Right atrium auricular region (tissue), 2 donors: ENCODE measurements around the gene UBE2E2. TPM values are rescaled to one million over a fixed set of nuclear protein-coding genes. Genes with fewer than 3 reads are reported as not detected.

Source experiments
- DNase-seq: peaks from one replicate; pipeline ENCODE4 v3.0.0-alpha.2; 2019; ENCODE audit warnings: low spot score
- H3K27ac ChIP-seq, 2 donors: fragments of 200-600 bp; sonication (generic); 1 replicate in 1 of 2; 2 replicates in 1 of 2; pipeline ENCODE4 v1.5.1; 2016 to 2019
- H3K27me3 ChIP-seq, 2 donors: fragments of 200-600 bp; sonication (generic); one replicate each; pipeline versions ENCODE4 v1.5.1 to v1.6.0; 2017 to 2019
- H3K36me3 ChIP-seq: fragments of 200-600 bp; sonication (generic); one replicate; pipeline ENCODE4 v1.5.1; 2016
- H3K4me1 ChIP-seq, 2 donors: fragments of 200-600 bp; sonication (generic); one replicate each; pipeline versions ENCODE4 v1.5.1 to v1.6.0; 2017 to 2019
- H3K4me3 ChIP-seq, 2 donors: fragments of 200-600 bp; sonication (generic); 1 replicate in 1 of 2; 2 replicates in 1 of 2; pipeline ENCODE4 v1.5.1; 2017 to 2019; ENCODE audit warnings: mild to moderate bottlenecking in 1 of 2, moderate library complexity in 1 of 2
- H3K9me3 ChIP-seq, 2 donors: fragments of 200-600 bp; sonication (generic); one replicate each; pipeline ENCODE4 v1.5.1; 2019
- total RNA-seq, 2 donors: library from RNA; depleted of rRNA; stranded (reverse); fragments of >200 nt; gene quantifications; one replicate each; pipeline ENCODE4 v1.1.0, GENCODE V29; 2016
- TF ChIP-seq, protein P1 (sequence below), 2 donors: fragments of 200-600 bp; sonication (generic); IDR thresholded peaks; one replicate each; pipeline ENCODE4 v1.5.1; 2019; ENCODE audit warnings: antibody characterized with exemption in 2 of 2

UBE2E2 gene
- total RNA-seq, 2 donors from 2014 or later, result 31.0 to 36.7 TPM

DNA sequence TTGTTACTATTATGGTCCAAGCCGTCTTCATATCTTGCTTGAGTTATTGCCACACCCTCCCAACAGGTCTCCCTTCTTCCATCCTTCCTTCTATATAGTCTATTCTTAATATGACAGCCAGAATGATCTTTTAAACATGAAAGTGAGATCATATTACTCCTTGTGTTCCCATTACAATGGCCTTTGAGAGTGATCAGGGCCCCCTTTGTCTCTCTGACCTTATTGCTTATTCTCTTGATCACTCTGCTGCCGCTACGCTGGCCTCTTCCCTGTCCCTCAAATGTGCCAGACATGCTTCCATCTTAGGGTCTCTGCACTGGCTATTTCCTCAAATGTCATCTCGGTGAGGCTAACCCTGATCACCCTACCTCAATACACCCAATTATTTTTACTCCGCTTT is 38.1 kb downstream of the UBE2E2 start:
- Histone ChIP-seq H3K9me3 (no peaks in the 10 kb centered on the region), H3K36me3 (no peaks in the 10 kb centered on the region), H3K27ac (no peak overlapping the region), H3K4me1 (no peaks in the 10 kb centered on the region), H3K27me3 (no peaks in the 10 kb centered on the region), H3K4me3 (no peak overlapping the region)
- TF ChIP-seq, protein P1, sequence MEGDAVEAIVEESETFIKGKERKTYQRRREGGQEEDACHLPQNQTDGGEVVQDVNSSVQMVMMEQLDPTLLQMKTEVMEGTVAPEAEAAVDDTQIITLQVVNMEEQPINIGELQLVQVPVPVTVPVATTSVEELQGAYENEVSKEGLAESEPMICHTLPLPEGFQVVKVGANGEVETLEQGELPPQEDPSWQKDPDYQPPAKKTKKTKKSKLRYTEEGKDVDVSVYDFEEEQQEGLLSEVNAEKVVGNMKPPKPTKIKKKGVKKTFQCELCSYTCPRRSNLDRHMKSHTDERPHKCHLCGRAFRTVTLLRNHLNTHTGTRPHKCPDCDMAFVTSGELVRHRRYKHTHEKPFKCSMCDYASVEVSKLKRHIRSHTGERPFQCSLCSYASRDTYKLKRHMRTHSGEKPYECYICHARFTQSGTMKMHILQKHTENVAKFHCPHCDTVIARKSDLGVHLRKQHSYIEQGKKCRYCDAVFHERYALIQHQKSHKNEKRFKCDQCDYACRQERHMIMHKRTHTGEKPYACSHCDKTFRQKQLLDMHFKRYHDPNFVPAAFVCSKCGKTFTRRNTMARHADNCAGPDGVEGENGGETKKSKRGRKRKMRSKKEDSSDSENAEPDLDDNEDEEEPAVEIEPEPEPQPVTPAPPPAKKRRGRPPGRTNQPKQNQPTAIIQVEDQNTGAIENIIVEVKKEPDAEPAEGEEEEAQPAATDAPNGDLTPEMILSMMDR (IDR thresholded peaks at IDR 0.05), result no peak
- no peak for DNase-seq

GRCh38 chr3:23242106-23242505 is 39.0 kb downstream of the UBE2E2 start:
- H3K4me1 ChIP-seq, result no peaks in the 10 kb centered on the region
- no peaks in the 10 kb centered on the region for H3K9me3 ChIP-seq
- no peak overlapping the region for H3K4me3 ChIP-seq
- H3K36me3 ChIP-seq, result no peaks in the 10 kb centered on the region
- H3K27ac ChIP-seq, result no peak overlapping the region
- TF ChIP-seq, protein P1 (IDR thresholded peaks at IDR 0.05), result no peak
- no peak for DNase-seq
- no peaks in the 10 kb centered on the region for H3K27me3 ChIP-seq

- H3K4me3 ChIP-seq, result no peak overlapping the region
- no peaks in the 10 kb centered on the region for H3K27me3 ChIP-seq
- H3K4me1 ChIP-seq, result no peaks in the 10 kb centered on the region
- H3K9me3 ChIP-seq, result no peaks in the 10 kb centered on the region
- no peak overlapping the region for H3K27ac ChIP-seq
- no peaks in the 10 kb centered on the region for H3K36me3 ChIP-seq
- TF ChIP-seq, protein P1 (IDR thresholded peaks at IDR 0.05), result no peak
- no peak for DNase-seq
Observed at GRCh38 chr3:23244324-23245041, 41.4 kb downstream of the UBE2E2 start.

GRCh38 chr3:23246651-23247050 is 43.5 kb downstream of the UBE2E2 start:
- Histone ChIP-seq H3K4me1 (no peaks in the 10 kb centered on the region), H3K27ac (no peak overlapping the region), H3K9me3 (no peaks in the 10 kb centered on the region), H3K27me3 (no peaks in the 10 kb centered on the region), H3K4me3 (no peak overlapping the region), H3K36me3 (no peaks in the 10 kb centered on the region)
- no peak for DNase-seq
- TF ChIP-seq, protein P1 (IDR thresholded peaks at IDR 0.05), result no peak

DNA sequence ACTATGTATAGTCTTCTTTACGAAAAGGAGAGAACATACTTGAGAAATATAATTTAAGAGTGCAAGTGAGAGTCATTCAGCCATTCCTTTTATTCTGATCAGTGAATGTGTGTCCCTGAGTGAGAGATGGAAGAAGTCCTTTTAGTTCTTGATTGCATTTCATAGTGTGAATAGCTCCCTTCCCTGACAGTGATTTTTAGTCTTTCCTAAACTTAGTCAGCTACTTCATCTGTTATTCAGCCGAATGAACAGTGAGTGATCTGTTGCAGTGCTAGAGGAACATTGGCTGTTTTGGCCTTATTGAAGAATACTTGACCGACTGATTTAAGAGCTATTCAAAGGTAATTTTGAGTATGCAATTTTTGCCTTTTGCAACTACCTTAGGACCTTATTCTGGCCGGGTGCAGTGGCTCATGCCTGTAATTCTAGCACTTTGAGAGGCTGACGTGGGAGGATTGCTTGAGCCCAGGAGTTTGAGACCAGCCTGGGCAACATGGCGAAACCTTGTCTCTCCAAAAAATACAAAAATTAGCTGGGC is 45.5 kb downstream of the UBE2E2 start:
- TF ChIP-seq, protein P1 (IDR thresholded peaks at IDR 0.05), result no peak
- H3K36me3 ChIP-seq, result no peaks in the 10 kb centered on the region

More for the DNA sequence above, 45.5 kb downstream of the UBE2E2 start:
- no peaks in the 10 kb centered on the region for H3K9me3 ChIP-seq
- H3K4me1 ChIP-seq, result no peaks in the 10 kb centered on the region
- no peak for DNase-seq
- H3K4me3 ChIP-seq, result no peak overlapping the region
- no peak overlapping the region for H3K27ac ChIP-seq
- H3K27me3 ChIP-seq, result no peaks in the 10 kb centered on the region
